NCI-H1105 (cell line): Measurements from ENCODE around the gene LMBRD1.
A peak's percentile ranks its signal among the peaks of the same experiment; 100 is the strongest.
"Not testable (repeated sequence)": the region's sequence is repeated elsewhere in the genome, so short reads cannot be mapped to it uniquely, and the experiment has no call there.

Source experiments
- DNase-seq: peaks from one replicate; lab custom pipeline; 2025; lab: John Stamatoyannopoulos, UW

The LMBRD1 gene

GRCh38 chr6:69732640-69733039, 64.2 kb downstream of the LMBRD1 start:
- no peak for DNase-seq

- no peak for DNase-seq
Measured at GRCh38 chr6:69732045-69732444, 64.8 kb downstream of the LMBRD1 start.

- DNase-seq: peak; percentile 5
Measured at GRCh38 chr6:69729870-69730449, 66.8 kb downstream of the LMBRD1 start.

GRCh38 chr6:69722683-69723082, 74.1 kb downstream of the LMBRD1 start:
- no peak for DNase-seq

GRCh38 chr6:69719602-69720193, 77.1 kb downstream of the LMBRD1 start:
- peak; percentile 43 for DNase-seq

- DNase-seq: no peak
Measured at GRCh38 chr6:69706724-69707123, 90.1 kb downstream of the LMBRD1 start.

GRCh38 chr6:69705954-69706353, 90.9 kb downstream of the LMBRD1 start:
- DNase-seq: no peak

GRCh38 chr6:69704916-69705315, 91.9 kb downstream of the LMBRD1 start:
- DNase-seq: no peak

- no peak for DNase-seq
Measured at GRCh38 chr6:69699655-69700054, 97.2 kb downstream of the LMBRD1 start.

- no peak for DNase-seq
Measured at GRCh38 chr6:69696273-69696672, 100.5 kb downstream of the LMBRD1 start.

GRCh38 chr6:69693762-69694161, 103.0 kb downstream of the LMBRD1 start:
- no peak for DNase-seq

GRCh38 chr6:69690986-69691385, 105.8 kb downstream of the LMBRD1 start:
- DNase-seq: no peak

GRCh38 chr6:69680302-69680701, 116.5 kb downstream of the LMBRD1 start:
- DNase-seq: no peak

- no peak for DNase-seq
Measured at GRCh38 chr6:69673298-69673697, 123.5 kb downstream of the LMBRD1 start.

GRCh38 chr6:69668916-69669315, 127.9 kb downstream of the LMBRD1 start:
- no peak for DNase-seq

- DNase-seq: not testable (repeated sequence)
Measured at GRCh38 chr6:69666779-69667178, 130.0 kb downstream of the LMBRD1 start.

- no peak for DNase-seq
Measured at GRCh38 chr6:69665437-69665836, 131.4 kb downstream of the LMBRD1 start.

- no peak for DNase-seq
Measured at GRCh38 chr6:69664551-69664950, 132.3 kb downstream of the LMBRD1 start.

GRCh38 chr6:69663215-69663614, 133.6 kb downstream of the LMBRD1 start:
- no peak for DNase-seq

- no peak for DNase-seq
Measured at GRCh38 chr6:69650703-69651102, 146.1 kb downstream of the LMBRD1 start.

- DNase-seq: no peak
Measured at GRCh38 chr6:69647726-69648125, 149.1 kb downstream of the LMBRD1 start.

- no peak for DNase-seq
Measured at GRCh38 chr6:69643688-69644087, 153.1 kb downstream of the LMBRD1 start.

GRCh38 chr6:69632932-69633331, 163.9 kb downstream of the LMBRD1 start:
- no peak for DNase-seq
